Measurements from ENCODE around the gene ABCC11. TPM values are rescaled to one million over a fixed set of nuclear protein-coding genes. Genes with fewer than 3 reads are reported as not detected.

The ABCC11 gene
- total and polyA plus RNA-seq, 12 donors, result 0.01 to 0.61 (median 0.24) TPM; not detected in 5

DNA sequence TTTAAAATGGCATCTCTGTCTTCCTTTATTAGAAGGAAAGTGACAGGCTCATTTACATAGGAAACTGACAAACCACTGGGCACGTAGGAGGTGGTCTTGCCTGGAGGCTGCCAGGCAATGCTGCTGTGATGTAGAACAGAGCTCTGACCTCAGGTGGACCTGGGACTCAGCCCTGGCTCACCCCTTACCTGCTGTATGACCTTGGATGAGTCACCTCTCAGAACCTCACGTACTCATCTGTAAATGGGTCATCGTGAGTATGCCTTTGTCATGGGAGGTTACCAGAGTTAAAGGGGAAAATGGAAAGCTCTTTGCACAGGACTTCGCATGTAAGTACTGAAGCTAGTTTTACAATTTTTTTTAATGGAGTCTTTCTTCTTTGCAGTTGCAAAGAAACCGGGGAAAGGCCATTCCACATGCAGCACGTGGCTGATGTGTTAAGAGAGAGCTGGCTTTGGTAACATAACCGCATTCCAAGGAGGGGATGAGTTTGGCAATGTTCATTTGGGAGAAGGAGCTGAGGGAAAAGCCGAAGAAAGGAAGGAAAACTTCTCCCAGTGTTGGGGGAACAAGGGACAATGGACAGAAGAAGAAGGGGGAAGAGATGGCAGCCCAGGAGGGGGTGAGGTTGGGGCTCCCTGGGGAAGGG lies 40.6 kb downstream of the ABCC11 start:
- H3K9me3 ChIP-seq, result no peaks in the 10 kb centered on the region
- no peaks in the 10 kb centered on the region for H3K4me1 ChIP-seq
- no peak for DNase-seq
- no peak overlapping the region for H3K27ac ChIP-seq
- no peaks in the 10 kb centered on the region for H3K36me3 ChIP-seq
- TF ChIP-seq, protein P1, sequence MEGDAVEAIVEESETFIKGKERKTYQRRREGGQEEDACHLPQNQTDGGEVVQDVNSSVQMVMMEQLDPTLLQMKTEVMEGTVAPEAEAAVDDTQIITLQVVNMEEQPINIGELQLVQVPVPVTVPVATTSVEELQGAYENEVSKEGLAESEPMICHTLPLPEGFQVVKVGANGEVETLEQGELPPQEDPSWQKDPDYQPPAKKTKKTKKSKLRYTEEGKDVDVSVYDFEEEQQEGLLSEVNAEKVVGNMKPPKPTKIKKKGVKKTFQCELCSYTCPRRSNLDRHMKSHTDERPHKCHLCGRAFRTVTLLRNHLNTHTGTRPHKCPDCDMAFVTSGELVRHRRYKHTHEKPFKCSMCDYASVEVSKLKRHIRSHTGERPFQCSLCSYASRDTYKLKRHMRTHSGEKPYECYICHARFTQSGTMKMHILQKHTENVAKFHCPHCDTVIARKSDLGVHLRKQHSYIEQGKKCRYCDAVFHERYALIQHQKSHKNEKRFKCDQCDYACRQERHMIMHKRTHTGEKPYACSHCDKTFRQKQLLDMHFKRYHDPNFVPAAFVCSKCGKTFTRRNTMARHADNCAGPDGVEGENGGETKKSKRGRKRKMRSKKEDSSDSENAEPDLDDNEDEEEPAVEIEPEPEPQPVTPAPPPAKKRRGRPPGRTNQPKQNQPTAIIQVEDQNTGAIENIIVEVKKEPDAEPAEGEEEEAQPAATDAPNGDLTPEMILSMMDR (IDR thresholded peaks at IDR 0.05), result no peak
- intact Hi-C loops (cut with DNase I), result no loop called here
- H3K4me3 ChIP-seq, result no peak overlapping the region
- WGBS, 2 donors, result 71 to 74% methylated on average over 8 of the region's 8 CpGs
- peaks cover 0 to 20% (median 7%) of the 10 kb centered on the region in 7 donors for H3K27me3 ChIP-seq
- ATAC-seq, result no peak

DNA sequence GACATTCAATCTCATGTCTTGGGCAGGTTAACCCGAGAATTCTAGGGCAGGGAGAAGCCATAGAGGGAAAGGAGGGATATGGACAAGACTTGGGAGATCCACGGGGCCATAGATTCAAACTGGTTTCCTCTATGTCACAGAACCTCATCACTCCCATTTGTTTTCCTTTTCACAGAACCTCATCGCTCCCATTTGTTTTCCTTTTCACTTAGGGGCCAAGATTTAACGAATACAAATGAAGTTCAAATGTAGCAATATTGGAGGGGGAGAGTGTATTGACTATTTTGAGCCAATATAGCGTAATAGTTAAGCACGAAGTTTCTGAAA lies 42.6 kb downstream of the ABCC11 start:
- 86 to 88% methylated on average over 6 of the region's 6 CpGs for WGBS, 2 donors
- Histone ChIP-seq H3K36me3 (no peaks in the 10 kb centered on the region), H3K4me1 (no peaks in the 10 kb centered on the region), H3K27ac (no peak overlapping the region), H3K4me3 (no peak overlapping the region), H3K27me3 (peaks cover 0 to 20% (median 7%) of the 10 kb centered on the region in 7 donors), H3K9me3 (no peaks in the 10 kb centered on the region)
- intact Hi-C loops (cut with DNase I), result no loop called here
- ATAC-seq (no peak), DNase-seq (no peak)
- TF ChIP-seq, protein P1 (IDR thresholded peaks at IDR 0.05), result no peak

DNA sequence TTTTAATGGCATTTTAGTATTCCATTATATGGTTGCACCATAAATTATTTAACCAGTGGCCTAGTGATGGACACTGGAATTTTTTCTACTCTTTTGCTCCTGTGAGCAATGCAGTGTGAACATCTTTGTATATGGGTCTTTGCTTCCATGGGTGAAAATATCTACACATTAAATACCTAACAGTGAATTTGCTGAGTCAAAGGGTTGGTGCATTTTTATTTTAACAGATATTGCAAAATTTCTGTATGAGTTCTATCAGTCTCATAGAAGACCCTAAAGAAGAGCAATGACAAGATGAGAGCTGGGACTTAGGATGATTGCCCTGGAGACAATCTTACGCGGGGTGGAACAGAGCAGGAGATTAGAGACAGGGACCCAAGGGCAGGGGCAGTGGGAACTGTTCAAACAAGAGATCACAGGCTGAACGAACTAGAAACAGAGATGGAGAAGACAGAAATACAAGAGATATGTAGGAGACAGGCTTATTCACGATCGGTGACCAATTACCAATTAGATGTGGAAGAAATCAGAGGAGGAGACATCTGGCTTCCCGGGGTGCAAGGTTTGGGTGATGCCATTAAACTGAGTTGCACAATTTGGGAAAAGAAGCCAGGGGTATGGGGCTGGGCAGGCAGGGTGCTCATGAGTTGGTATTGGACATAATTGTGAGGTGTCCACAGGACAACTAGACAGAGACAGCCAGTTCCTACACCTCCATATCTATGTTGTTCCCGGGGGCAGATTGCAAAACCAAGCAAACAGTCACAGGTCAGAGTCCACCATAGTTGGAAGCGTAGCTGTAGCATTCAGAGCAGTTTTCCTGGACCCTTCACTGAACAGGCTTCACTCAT lies 43.1 kb downstream of the ABCC11 start:
- Histone ChIP-seq H3K4me3 (no peak overlapping the region), H3K4me1 (no peaks in the 10 kb centered on the region), H3K36me3 (no peaks in the 10 kb centered on the region), H3K27ac (no peak overlapping the region), H3K9me3 (no peaks in the 10 kb centered on the region), H3K27me3 (peaks cover 0 to 20% (median 7%) of the 10 kb centered on the region in 7 donors)
- 85 to 88% methylated on average over 8 of the region's 8 CpGs for WGBS, 2 donors
- DNase-seq (no peak), ATAC-seq (no peak)
- TF ChIP-seq, protein P1 (IDR thresholded peaks at IDR 0.05), result no peak
- intact Hi-C loops (cut with DNase I), result no loop called here

DNA sequence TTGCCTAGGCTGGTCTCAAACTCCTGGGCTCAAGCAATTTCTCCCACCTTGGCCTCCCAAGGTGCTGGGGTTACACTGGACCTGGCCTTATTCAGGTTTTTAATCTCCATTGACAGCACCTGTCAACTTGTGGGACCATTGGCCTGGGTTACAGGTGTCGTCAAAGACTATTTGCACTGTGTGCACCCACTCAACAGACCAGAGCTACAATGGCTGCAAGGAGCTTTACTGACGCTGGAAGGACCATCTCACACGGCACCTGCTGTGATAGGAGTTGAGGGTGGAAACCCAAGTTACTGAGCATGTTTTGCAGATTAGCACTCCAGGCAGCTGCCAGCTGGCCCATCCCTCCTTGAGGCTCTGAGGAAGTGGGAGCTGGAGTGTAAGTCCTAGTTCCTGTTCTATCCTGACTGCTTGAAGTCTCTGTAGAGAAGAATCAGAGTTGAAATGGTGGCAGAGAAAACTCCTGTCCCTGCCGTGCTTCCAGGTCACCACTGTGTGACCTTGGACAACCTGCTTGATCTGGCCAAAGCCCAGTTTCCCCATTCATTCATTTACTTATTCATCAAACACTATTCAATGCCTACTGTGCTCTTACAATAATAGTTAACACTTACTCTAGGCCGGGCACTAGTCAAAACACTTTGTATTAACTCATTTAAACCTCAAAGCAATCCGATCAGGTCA lies 45.7 kb downstream of the ABCC11 start:
- DNase-seq, result no peak
- intact Hi-C loops (cut with DNase I), result no loop called here
- Histone ChIP-seq H3K36me3 (no peaks in the 10 kb centered on the region), H3K27ac (no peak overlapping the region), H3K4me3 (no peak overlapping the region), H3K4me1 (no peaks in the 10 kb centered on the region), H3K27me3 (peaks cover 0 to 3% (median 0%) of the 10 kb centered on the region in 7 donors), H3K9me3 (peaks cover 0 to 6% (median 0%) of the 10 kb centered on the region in 11 donors)
- TF ChIP-seq, protein P1 (IDR thresholded peaks at IDR 0.05), result no peak
- no peak for ATAC-seq
- 67 to 74% methylated on average over 6 of the region's 6 CpGs for WGBS, 2 donors
